ENCODE results near the gene WNT16.
"Not testable (repeated sequence)": the region's sequence is repeated elsewhere in the genome, so short reads cannot be mapped to it uniquely, and the experiment has no call there.

The WNT16 gene

DNA sequence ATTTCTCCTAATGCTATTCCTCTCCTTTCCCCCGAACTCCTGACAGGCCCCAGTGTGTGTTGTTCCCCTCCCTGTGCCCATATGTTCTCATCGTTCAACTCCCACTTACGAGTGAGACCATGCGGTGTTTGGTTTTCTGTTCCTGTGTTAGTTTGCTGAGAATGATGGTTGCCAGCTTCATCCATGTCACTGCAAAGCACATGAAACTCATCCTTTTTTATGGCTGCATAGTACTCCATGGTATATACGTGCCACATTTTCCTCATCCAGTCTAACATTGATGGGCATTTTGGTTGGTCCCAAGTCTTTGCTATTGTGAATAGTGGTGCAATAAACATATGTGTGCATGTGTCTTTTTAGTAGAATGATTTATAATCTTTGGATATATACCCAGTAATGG is 38.9 kb upstream of the WNT16 start:
- H3K9ac ChIP-seq (ENCODE audit: low read depth in 1 of 2, low read length in 2 of 2); H3K36me3 ChIP-seq (ENCODE audit: control insufficient read depth in 1 of 2, insufficient read depth in 2 of 2, low read length in 2 of 2); H3K27ac ChIP-seq (ENCODE audit: low read depth, low read length); H3K27me3 ChIP-seq (ENCODE audit: control insufficient read depth in 1 of 2, insufficient read depth in 2 of 2, low read length in 2 of 2); H3K4me1 ChIP-seq (ENCODE audit: control insufficient read depth in 1 of 2, insufficient read depth in 2 of 2, low read length in 2 of 2); H3K4me3 ChIP-seq (ENCODE audit: low read depth in 1 of 2, low read length in 2 of 2); H3K9me3 ChIP-seq (ENCODE audit: control insufficient read depth in 1 of 2, low read length in 2 of 2): not testable (repeated sequence)

DNA sequence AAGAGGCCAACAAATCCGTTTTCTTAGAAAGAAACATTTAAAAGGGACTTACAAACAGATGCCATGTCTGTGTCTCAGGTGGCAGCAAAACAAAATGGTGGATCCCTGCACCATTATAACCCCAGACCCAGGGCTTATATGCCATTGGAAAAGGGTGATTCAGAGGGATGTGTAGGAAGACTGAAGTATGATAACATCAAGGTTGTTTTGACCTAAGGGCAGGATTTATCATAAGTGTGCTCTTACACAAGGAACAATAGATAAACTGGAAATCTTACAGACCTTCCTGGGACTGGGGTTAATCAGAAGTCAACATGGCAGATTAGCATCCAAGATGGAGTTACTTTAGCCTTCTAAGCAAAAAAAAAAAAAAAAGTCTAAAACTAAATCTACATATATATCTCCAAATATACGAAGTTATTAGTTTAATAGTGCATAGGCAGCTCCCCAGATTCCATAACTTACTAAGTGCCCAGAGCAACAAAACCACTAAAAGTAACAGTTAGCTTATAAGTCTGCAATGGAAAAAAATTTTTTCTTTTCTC is 34.3 kb upstream of the WNT16 start:
- Histone ChIP-seq H3K27me3 (ENCODE audit: control insufficient read depth in 1 of 2, insufficient read depth in 2 of 2, low read length in 2 of 2) (no peaks in the 10 kb centered on the region), H3K4me3 (ENCODE audit: low read depth in 1 of 2, low read length in 2 of 2) (no peak overlapping the region), H3K9ac (ENCODE audit: low read depth in 1 of 2, low read length in 2 of 2) (no peak overlapping the region), H3K27ac (ENCODE audit: low read depth, low read length) (no peak overlapping the region), H3K36me3 (ENCODE audit: control insufficient read depth in 1 of 2, insufficient read depth in 2 of 2, low read length in 2 of 2) (no peaks in the 10 kb centered on the region), H3K4me1 (ENCODE audit: control insufficient read depth in 1 of 2, insufficient read depth in 2 of 2, low read length in 2 of 2) (no peaks in the 10 kb centered on the region), H3K9me3 (ENCODE audit: control insufficient read depth in 1 of 2, low read length in 2 of 2) (no peaks in the 10 kb centered on the region)

DNA sequence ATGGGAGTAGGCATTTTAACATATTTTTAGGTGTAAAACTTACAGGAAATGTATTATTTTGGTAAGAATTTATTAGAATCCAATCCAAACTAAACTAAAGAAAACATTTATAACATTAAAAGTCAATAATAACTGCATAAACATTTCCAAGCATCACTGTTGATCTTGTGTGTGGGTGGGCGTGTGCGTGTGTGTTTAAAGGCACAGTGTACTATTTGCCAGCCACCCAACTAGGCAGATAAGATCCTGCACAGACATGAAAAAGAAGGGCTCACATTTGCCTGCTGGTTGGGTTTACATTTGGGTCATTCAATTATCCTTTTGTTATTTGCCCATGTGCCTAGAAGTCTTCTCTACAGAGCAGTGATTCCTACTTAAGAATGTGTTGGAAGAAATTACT is 31.0 kb upstream of the WNT16 start:
- Histone ChIP-seq H3K4me3 (ENCODE audit: low read depth in 1 of 2, low read length in 2 of 2) (no peak overlapping the region), H3K4me1 (ENCODE audit: control insufficient read depth in 1 of 2, insufficient read depth in 2 of 2, low read length in 2 of 2) (no peaks in the 10 kb centered on the region), H3K9ac (ENCODE audit: low read depth in 1 of 2, low read length in 2 of 2) (no peak overlapping the region), H3K36me3 (ENCODE audit: control insufficient read depth in 1 of 2, insufficient read depth in 2 of 2, low read length in 2 of 2) (no peaks in the 10 kb centered on the region), H3K27me3 (ENCODE audit: control insufficient read depth in 1 of 2, insufficient read depth in 2 of 2, low read length in 2 of 2) (no peaks in the 10 kb centered on the region), H3K9me3 (ENCODE audit: control insufficient read depth in 1 of 2, low read length in 2 of 2) (no peaks in the 10 kb centered on the region), H3K27ac (ENCODE audit: low read depth, low read length) (no peak overlapping the region)

DNA sequence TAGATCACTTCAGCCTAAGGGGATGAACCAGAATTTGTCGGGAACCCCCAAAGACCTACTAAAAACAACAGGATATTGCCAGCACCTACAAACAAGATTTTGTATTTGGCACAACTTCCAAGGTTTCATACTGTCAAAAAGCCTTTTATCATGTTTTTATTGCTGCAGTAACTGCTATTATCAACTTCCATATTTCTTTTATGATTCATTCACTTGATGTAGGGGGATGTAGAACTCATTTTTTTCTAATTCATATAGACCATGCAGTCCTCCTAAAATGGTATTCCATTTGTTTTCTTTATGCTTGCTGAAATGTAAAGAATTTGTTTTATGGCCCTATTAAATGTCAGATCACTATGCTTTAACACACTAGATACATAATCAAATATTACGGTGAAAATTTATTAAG is 30.0 kb upstream of the WNT16 start:
- Histone ChIP-seq H3K4me3 (ENCODE audit: low read depth in 1 of 2, low read length in 2 of 2) (no peak overlapping the region), H3K4me1 (ENCODE audit: control insufficient read depth in 1 of 2, insufficient read depth in 2 of 2, low read length in 2 of 2) (no peaks in the 10 kb centered on the region), H3K27me3 (ENCODE audit: control insufficient read depth in 1 of 2, insufficient read depth in 2 of 2, low read length in 2 of 2) (no peaks in the 10 kb centered on the region), H3K9me3 (ENCODE audit: control insufficient read depth in 1 of 2, low read length in 2 of 2) (no peaks in the 10 kb centered on the region), H3K27ac (ENCODE audit: low read depth, low read length) (no peak overlapping the region), H3K9ac (ENCODE audit: low read depth in 1 of 2, low read length in 2 of 2) (no peak overlapping the region), H3K36me3 (ENCODE audit: control insufficient read depth in 1 of 2, insufficient read depth in 2 of 2, low read length in 2 of 2) (no peaks in the 10 kb centered on the region)

DNA sequence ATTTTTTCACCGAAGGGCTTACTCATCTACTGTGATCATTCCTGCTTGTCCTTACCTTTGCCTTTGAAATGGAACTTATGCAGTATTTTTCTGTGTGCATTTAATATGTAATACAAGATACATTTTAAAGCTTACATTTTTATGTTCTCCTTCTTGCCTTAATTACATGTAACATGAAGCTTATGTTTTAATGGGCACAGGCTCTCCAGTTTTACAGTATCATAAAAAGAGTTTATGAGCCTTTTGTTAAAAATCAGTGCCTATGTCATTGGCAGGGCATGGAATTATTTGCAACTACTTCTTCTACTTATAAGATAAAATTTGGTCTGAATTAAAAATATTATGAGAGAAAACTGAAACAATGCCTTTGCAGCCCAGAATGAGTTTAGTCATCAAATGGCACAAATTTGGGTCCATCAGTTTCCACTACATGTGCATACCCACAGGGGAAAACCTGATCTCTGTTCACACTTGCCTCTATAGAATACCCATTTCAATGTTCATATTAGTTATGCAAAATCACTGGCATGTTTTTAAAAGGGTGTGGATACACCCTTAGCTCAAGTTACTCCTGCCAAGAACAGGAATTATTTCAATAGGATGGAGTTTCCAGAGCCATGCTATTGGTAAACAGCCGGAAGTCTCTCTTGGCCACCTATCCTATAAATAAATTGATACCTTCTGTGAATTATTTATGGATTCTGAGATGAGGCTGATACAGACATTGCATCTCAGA is 27.9 kb upstream of the WNT16 start:
- Histone ChIP-seq H3K9me3 (ENCODE audit: control insufficient read depth in 1 of 2, low read length in 2 of 2) (no peaks in the 10 kb centered on the region), H3K27me3 (ENCODE audit: control insufficient read depth in 1 of 2, insufficient read depth in 2 of 2, low read length in 2 of 2) (no peaks in the 10 kb centered on the region), H3K4me1 (ENCODE audit: control insufficient read depth in 1 of 2, insufficient read depth in 2 of 2, low read length in 2 of 2) (no peaks in the 10 kb centered on the region), H3K4me3 (ENCODE audit: low read depth in 1 of 2, low read length in 2 of 2) (no peak overlapping the region), H3K27ac (ENCODE audit: low read depth, low read length) (no peak overlapping the region), H3K9ac (ENCODE audit: low read depth in 1 of 2, low read length in 2 of 2) (no peak overlapping the region), H3K36me3 (ENCODE audit: control insufficient read depth in 1 of 2, insufficient read depth in 2 of 2, low read length in 2 of 2) (no peaks in the 10 kb centered on the region)

DNA sequence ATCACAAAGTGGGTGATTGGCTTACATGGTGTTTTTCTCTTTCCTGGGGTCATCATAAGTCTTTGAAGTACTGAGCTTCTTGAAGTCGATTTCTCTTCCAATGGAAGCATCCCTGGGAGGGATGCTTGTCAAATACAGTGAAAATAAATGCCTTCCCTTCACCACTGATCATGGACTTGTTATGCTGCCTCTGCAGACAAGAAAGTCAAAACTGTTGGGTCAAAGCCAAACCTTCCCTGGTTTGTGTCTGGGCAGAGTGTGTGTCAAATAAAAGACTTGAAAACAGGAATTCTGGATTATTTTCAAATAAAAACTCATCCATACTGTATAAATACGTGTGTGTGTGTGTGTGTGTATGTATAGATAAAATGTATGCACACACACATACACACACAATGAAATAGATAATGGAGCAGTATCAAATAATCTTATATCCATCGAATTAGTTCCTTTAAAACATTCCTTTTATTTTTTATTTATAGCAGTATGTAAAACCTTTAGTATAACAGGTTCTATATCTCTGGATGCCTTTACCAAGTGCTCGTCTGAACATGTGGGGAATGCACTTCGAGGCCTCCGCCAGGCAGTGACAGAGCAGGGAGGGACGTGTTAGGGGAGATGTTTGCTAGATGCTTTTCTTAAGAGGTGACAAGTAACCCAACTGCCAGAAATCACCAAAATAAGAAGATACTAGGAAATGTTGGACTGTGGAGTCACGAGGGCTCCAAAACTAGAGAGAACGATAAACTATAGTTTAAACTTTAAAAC is 27.2 kb upstream of the WNT16 start:
- H3K4me3 ChIP-seq (ENCODE audit: low read depth in 1 of 2, low read length in 2 of 2): no peak overlapping the region
- no peaks in the 10 kb centered on the region for H3K4me1 ChIP-seq (ENCODE audit: control insufficient read depth in 1 of 2, insufficient read depth in 2 of 2, low read length in 2 of 2)
- no peaks in the 10 kb centered on the region for H3K36me3 ChIP-seq (ENCODE audit: control insufficient read depth in 1 of 2, insufficient read depth in 2 of 2, low read length in 2 of 2)
- H3K9ac ChIP-seq (ENCODE audit: low read depth in 1 of 2, low read length in 2 of 2): no peak overlapping the region
- no peaks in the 10 kb centered on the region for H3K9me3 ChIP-seq (ENCODE audit: control insufficient read depth in 1 of 2, low read length in 2 of 2)
- no peak overlapping the region for H3K27ac ChIP-seq (ENCODE audit: low read depth, low read length)
- H3K27me3 ChIP-seq (ENCODE audit: control insufficient read depth in 1 of 2, insufficient read depth in 2 of 2, low read length in 2 of 2): no peaks in the 10 kb centered on the region

DNA sequence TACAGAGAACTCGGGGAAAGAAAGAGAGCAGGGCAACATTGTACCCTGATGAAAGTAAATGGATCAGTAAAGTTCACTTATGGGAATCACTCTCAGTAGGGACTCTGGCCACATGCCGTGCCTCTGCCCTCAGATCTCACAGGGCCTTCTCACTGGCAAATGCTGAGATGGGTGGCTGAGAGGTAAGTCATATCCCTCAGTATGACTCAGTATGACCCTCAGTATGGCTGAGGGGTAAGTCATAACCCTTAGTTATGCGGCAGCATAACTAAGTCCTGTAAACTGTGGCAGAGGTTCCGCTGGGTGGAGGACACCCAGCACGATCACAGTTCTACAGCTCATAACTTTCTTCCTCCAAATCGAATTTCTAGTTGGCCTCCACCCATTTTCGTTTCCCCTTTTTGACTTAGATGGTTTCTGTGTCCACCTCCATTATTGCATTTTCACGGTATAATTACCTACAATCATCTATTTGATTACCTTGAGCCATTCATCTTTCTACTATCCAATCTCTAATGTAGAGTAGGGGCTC is 26.5 kb upstream of the WNT16 start:
- Histone ChIP-seq H3K4me3 (ENCODE audit: low read depth in 1 of 2, low read length in 2 of 2) (no peak overlapping the region), H3K9me3 (ENCODE audit: control insufficient read depth in 1 of 2, low read length in 2 of 2) (no peaks in the 10 kb centered on the region), H3K4me1 (ENCODE audit: control insufficient read depth in 1 of 2, insufficient read depth in 2 of 2, low read length in 2 of 2) (no peaks in the 10 kb centered on the region), H3K36me3 (ENCODE audit: control insufficient read depth in 1 of 2, insufficient read depth in 2 of 2, low read length in 2 of 2) (no peaks in the 10 kb centered on the region), H3K27me3 (ENCODE audit: control insufficient read depth in 1 of 2, insufficient read depth in 2 of 2, low read length in 2 of 2) (no peaks in the 10 kb centered on the region), H3K9ac (ENCODE audit: low read depth in 1 of 2, low read length in 2 of 2) (no peak overlapping the region), H3K27ac (ENCODE audit: low read depth, low read length) (no peak overlapping the region)

DNA sequence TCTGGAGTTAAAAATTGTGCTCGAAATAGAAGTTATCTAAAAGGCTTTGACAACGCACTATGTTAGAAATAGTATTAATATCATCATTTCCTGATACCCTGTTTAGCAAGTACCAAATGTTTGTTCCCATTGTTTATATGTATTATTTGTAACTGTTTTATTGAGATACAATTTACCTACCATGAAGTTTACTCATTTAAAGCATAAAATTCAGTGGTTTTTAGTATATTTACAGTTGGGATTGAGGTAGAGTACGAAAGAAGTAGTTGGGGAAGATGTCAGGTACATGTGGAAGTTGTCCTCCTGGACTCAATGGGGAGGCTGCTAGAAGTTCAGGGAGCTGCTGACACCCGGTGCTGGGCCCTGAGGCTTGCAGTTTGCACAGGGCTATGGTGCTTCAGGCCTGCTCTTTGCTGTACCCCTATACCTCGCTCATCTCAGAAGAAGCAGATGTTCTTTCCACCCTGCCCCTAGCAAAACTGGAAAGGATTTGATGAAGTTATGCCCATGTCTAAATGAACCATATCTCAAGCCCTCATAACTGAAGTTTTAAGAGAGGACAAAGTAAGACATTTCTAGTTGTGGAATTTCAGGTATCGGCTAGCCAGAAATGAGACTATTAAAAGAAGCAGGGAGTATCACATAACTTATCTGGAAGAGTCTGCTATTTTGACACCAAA is 25.2 kb upstream of the WNT16 start:
- Histone ChIP-seq H3K36me3 (ENCODE audit: control insufficient read depth in 1 of 2, insufficient read depth in 2 of 2, low read length in 2 of 2) (no peaks in the 10 kb centered on the region), H3K27ac (ENCODE audit: low read depth, low read length) (no peak overlapping the region), H3K4me1 (ENCODE audit: control insufficient read depth in 1 of 2, insufficient read depth in 2 of 2, low read length in 2 of 2) (no peaks in the 10 kb centered on the region), H3K27me3 (ENCODE audit: control insufficient read depth in 1 of 2, insufficient read depth in 2 of 2, low read length in 2 of 2) (no peaks in the 10 kb centered on the region), H3K9ac (ENCODE audit: low read depth in 1 of 2, low read length in 2 of 2) (no peak overlapping the region), H3K4me3 (ENCODE audit: low read depth in 1 of 2, low read length in 2 of 2) (no peak overlapping the region), H3K9me3 (ENCODE audit: control insufficient read depth in 1 of 2, low read length in 2 of 2) (no peaks in the 10 kb centered on the region)

DNA sequence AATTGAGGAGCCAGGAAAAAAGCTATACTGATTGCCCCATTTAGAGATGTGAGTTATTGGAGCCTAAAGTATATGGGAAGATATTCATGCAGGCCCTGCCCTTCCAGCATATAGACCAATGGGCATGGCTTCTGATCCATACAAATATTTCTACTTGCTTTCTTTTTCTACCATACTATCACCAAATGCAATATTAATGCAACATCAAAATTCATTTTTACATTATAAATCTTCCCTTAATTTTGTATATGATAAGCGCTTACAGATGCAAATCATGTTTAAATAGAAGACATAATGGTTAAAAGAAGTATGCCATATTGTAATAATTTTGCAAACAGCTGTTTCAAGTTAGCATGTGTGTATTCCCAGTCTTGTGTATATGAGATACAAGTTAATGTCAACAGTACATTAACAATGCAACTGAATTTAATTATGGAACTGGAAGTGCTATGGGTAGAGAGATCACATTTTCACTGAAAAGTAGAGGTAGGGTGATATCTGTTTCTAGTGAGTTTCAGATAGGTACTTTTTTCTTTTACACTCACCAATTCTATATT is 24.6 kb upstream of the WNT16 start:
- no peaks in the 10 kb centered on the region for H3K9me3 ChIP-seq (ENCODE audit: control insufficient read depth in 1 of 2, low read length in 2 of 2)
- no peak overlapping the region for H3K27ac ChIP-seq (ENCODE audit: low read depth, low read length)
- no peaks in the 10 kb centered on the region for H3K27me3 ChIP-seq (ENCODE audit: control insufficient read depth in 1 of 2, insufficient read depth in 2 of 2, low read length in 2 of 2)

DNA sequence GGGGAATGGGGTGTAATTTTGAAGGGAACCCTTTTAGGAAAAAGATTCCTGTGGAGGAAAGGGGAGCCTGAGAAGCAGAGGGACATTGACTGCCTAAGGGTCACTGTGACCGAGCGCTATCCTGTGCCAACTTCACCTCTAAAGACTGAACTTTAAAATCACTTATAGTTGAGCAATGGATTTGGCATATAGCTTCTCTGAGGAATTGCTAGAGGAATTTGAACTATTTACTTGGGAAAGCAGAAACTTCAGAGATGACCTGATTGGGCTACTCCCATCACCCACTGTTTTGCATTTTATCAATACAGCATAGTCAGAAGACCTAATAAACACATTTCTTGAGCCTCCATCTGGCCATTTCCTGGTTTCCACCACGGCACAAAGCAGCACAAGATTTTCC is 23.7 kb upstream of the WNT16 start:
- Histone ChIP-seq H3K27ac (ENCODE audit: low read depth, low read length) (no peak overlapping the region), H3K9ac (ENCODE audit: low read depth in 1 of 2, low read length in 2 of 2) (no peak overlapping the region), H3K4me3 (ENCODE audit: low read depth in 1 of 2, low read length in 2 of 2) (no peak overlapping the region), H3K9me3 (ENCODE audit: control insufficient read depth in 1 of 2, low read length in 2 of 2) (no peaks in the 10 kb centered on the region), H3K27me3 (ENCODE audit: control insufficient read depth in 1 of 2, insufficient read depth in 2 of 2, low read length in 2 of 2) (no peaks in the 10 kb centered on the region), H3K4me1 (ENCODE audit: control insufficient read depth in 1 of 2, insufficient read depth in 2 of 2, low read length in 2 of 2) (no peaks in the 10 kb centered on the region), H3K36me3 (ENCODE audit: control insufficient read depth in 1 of 2, insufficient read depth in 2 of 2, low read length in 2 of 2) (no peaks in the 10 kb centered on the region)

More for the DNA sequence above, 24.6 kb upstream of the WNT16 start:
- no peak overlapping the region for H3K9ac ChIP-seq (ENCODE audit: low read depth in 1 of 2, low read length in 2 of 2)
- H3K4me1 ChIP-seq (ENCODE audit: control insufficient read depth in 1 of 2, insufficient read depth in 2 of 2, low read length in 2 of 2): no peaks in the 10 kb centered on the region
- H3K4me3 ChIP-seq (ENCODE audit: low read depth in 1 of 2, low read length in 2 of 2): no peak overlapping the region
- H3K36me3 ChIP-seq (ENCODE audit: control insufficient read depth in 1 of 2, insufficient read depth in 2 of 2, low read length in 2 of 2): no peaks in the 10 kb centered on the region

All from duodenal mucosa (tissue), 2 donors.